ENCODE data around the gene HIVEP3. TPM values are rescaled to one million over a fixed set of nuclear protein-coding genes. Genes with fewer than 3 reads are reported as not detected.

HIVEP3 gene
- total RNA-seq, 1 donor from 2014 or later = 11.6 TPM

DNA sequence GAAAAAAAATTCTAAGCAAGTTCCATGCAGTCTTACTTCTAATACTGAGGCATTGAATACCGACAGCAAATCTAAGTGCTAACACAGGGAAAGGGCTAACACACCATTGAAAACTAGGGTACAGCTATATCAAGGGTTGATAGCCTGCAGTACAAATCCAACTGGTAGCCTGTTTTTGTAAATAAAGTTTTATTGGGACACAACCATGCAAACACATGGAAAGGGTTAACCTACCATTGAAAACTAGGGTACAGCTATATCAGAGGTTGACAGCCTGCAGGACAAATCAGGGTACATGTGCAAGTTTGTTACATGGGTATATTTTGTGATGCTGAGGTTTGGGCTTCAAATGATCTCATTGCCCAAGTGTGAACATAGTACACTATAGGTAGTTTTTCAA is 212.9 kb downstream of the HIVEP3 start:
- Histone ChIP-seq H3K9me3 (no peaks in the 10 kb centered on the region), H3K27ac (no peak overlapping the region), H3K27me3 (ENCODE audit: low read depth) (no peaks in the 10 kb centered on the region), H3K4me1 (no peaks in the 10 kb centered on the region), H3K4me3 (no peak overlapping the region), H3K36me3 (no peaks in the 10 kb centered on the region)
- intact Hi-C loops (cut with DNase I) = no loop called here
- ATAC-seq = no peak
- DNase-seq = no peak
- TF ChIP-seq, protein P1, sequence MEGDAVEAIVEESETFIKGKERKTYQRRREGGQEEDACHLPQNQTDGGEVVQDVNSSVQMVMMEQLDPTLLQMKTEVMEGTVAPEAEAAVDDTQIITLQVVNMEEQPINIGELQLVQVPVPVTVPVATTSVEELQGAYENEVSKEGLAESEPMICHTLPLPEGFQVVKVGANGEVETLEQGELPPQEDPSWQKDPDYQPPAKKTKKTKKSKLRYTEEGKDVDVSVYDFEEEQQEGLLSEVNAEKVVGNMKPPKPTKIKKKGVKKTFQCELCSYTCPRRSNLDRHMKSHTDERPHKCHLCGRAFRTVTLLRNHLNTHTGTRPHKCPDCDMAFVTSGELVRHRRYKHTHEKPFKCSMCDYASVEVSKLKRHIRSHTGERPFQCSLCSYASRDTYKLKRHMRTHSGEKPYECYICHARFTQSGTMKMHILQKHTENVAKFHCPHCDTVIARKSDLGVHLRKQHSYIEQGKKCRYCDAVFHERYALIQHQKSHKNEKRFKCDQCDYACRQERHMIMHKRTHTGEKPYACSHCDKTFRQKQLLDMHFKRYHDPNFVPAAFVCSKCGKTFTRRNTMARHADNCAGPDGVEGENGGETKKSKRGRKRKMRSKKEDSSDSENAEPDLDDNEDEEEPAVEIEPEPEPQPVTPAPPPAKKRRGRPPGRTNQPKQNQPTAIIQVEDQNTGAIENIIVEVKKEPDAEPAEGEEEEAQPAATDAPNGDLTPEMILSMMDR (IDR thresholded peaks at IDR 0.05) = no peak

DNA sequence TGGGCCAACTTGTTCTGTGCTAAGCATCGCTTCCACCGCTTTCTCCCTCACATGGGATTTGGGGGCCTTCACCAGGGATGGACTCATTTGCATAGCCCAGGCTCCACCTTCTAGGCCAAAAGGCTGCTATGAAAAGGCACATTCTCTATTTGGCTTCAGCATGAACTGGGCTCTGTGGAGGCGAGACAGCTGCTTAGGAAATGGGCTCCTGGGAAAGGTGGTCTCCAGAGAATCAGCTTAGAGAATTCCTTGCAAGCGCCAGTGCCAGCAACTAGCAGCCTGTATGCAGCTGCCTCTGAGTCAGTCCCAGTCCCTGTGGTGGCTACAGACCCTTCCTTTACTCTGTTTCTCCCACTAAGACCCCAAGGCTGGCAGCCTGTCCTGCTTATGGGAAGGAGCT is 214.5 kb downstream of the HIVEP3 start:
- Histone ChIP-seq H3K4me1 (no peaks in the 10 kb centered on the region), H3K27ac (no peak overlapping the region), H3K4me3 (no peak overlapping the region), H3K9me3 (no peaks in the 10 kb centered on the region), H3K36me3 (no peaks in the 10 kb centered on the region), H3K27me3 (ENCODE audit: low read depth) (no peaks in the 10 kb centered on the region)
- no peak for DNase-seq
- ATAC-seq = no peak
- intact Hi-C loops (cut with DNase I) = no loop called here
- TF ChIP-seq, protein P1 (IDR thresholded peaks at IDR 0.05) = no peak

DNA sequence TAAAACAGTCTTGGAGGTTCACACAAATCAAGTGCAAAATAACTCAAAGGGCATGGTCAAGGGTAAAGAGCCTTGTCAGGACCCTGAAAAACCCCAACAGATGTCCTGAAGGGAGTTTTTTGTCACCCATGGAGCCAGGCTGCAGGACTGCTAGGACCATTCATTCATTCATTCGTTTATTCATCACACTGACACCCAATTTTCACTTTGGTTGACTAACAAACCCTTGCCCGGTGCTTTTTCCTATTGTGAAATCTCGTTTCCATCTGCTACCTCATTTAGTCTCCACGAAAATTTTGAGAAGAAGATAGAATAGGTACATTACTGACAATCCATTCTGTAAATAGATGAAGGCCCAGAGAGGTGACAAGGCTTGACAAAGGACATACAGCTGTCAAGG is 216.0 kb downstream of the HIVEP3 start:
- no peak overlapping the region for H3K4me3 ChIP-seq
- H3K9me3 ChIP-seq = no peaks in the 10 kb centered on the region
- no peaks in the 10 kb centered on the region for H3K4me1 ChIP-seq
- intact Hi-C loops (cut with DNase I) = no loop called here
- H3K36me3 ChIP-seq = no peaks in the 10 kb centered on the region
- TF ChIP-seq, protein P1 (IDR thresholded peaks at IDR 0.05) = no peak
- no peak overlapping the region for H3K27ac ChIP-seq
- DNase-seq = no peak
- ATAC-seq = no peak
- no peaks in the 10 kb centered on the region for H3K27me3 ChIP-seq (ENCODE audit: low read depth)

DNA sequence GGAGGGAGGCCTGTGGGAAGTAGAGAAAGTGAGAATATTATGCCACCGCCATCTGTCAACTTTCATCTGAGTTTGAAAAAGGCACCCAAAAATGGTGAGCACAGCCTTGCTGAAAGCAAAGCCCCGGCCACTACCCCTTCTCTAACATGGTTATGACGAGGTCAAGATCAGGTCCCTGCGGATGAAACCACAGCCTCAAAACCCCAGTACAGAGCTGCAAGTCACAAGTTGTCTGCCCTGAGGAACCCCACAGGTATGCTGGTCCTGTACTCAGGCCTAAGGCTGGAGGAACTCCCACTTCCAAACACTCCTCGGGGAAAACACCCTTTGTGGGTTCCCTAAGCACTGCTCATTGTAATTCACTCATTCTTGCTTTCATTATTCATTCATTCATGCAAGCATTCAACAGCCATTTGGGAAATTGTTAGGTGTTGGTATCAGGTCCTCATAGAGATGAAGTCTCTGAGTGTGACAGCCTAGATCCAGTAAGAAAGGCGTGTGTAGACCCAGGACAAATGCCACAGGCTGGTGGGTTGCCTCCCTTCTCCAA is 217.7 kb downstream of the HIVEP3 start:
- Histone ChIP-seq H3K36me3 (no peaks in the 10 kb centered on the region), H3K27ac (no peak overlapping the region), H3K9me3 (no peaks in the 10 kb centered on the region), H3K27me3 (ENCODE audit: low read depth) (no peaks in the 10 kb centered on the region), H3K4me3 (no peak overlapping the region), H3K4me1 (no peaks in the 10 kb centered on the region)
- TF ChIP-seq, protein P1 (IDR thresholded peaks at IDR 0.05) = no peak
- DNase-seq (no peak), ATAC-seq (no peak)
- intact Hi-C loops (cut with DNase I) = no loop called here

DNA sequence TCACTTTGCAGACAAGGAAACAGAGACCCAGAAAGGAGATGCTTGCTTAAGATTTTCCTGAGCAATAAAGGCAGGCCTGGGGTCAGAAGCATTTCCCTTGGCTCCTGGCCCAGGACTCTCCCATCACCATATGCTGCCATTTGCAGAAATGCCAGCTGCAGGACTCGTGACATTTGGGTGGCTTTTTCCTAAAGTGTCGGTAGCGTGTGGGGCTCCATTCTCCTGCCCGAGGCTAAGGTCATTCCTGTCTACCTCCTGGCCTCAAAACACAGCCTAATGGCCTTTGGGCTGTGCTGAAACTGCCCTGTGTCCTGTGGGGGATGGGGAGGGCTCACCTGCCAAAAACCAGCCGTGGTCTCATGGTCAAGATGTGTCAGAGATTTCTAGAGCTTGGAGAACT is 218.1 kb downstream of the HIVEP3 start:
- no peak for DNase-seq
- H3K36me3 ChIP-seq = no peaks in the 10 kb centered on the region
- no peaks in the 10 kb centered on the region for H3K9me3 ChIP-seq
- TF ChIP-seq, protein P1 (IDR thresholded peaks at IDR 0.05) = no peak
- H3K27ac ChIP-seq = no peak overlapping the region
- no peak for ATAC-seq
- H3K4me3 ChIP-seq = no peak overlapping the region
- no peaks in the 10 kb centered on the region for H3K27me3 ChIP-seq (ENCODE audit: low read depth)
- no peaks in the 10 kb centered on the region for H3K4me1 ChIP-seq
- intact Hi-C loops (cut with DNase I) = no loop called here

DNA sequence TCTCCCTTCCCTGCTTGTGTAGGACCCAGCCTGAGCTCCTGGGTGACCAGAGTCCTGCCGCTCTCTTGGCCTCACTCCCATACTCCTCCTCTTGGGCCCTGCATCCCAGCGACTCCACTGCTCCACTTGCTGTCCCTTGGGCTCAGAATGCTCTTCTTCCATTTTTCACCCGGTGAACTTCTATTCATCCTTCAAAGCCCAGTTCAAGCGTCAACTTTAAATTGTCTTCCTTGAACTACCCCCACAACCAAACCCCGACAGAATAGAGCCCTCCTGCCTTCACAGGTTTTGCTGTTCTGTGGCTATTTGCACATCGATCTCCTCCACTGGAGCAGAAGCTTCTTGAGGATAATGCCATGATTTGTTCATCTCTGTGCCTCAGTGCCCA is 218.9 kb downstream of the HIVEP3 start:
- Histone ChIP-seq H3K4me1 (no peaks in the 10 kb centered on the region), H3K4me3 (no peak overlapping the region), H3K27ac (no peak overlapping the region), H3K27me3 (ENCODE audit: low read depth) (no peaks in the 10 kb centered on the region), H3K9me3 (no peaks in the 10 kb centered on the region), H3K36me3 (no peaks in the 10 kb centered on the region)
- ATAC-seq (no peak), DNase-seq (no peak)
- intact Hi-C loops (cut with DNase I) = no loop called here
- TF ChIP-seq, protein P1 (IDR thresholded peaks at IDR 0.05) = no peak
